ENCODE measurements around the gene AHRR.
"Not testable (repeated sequence)": the region's sequence is repeated elsewhere in the genome, so short reads cannot be mapped to it uniquely, and the experiment has no call there.

The AHRR gene

GRCh38 chr5:478369-478981, 157.0 kb downstream of the AHRR start:
- DNase-seq, result no peak

GRCh38 chr5:478982-479535, 157.5 kb downstream of the AHRR start:
- no peak for DNase-seq

- no peak for DNase-seq
Observed at GRCh38 chr5:479566-480319, 158.2 kb downstream of the AHRR start.

- DNase-seq, result no peak
Observed at GRCh38 chr5:481347-481746, 159.8 kb downstream of the AHRR start.

- no peak for DNase-seq
Observed at GRCh38 chr5:482021-482420, 160.5 kb downstream of the AHRR start.

GRCh38 chr5:482506-482905, 161.0 kb downstream of the AHRR start:
- DNase-seq, result no peak

- DNase-seq, result no peak
Observed at GRCh38 chr5:483011-483410, 161.5 kb downstream of the AHRR start.

GRCh38 chr5:483434-484140, 162.1 kb downstream of the AHRR start:
- no peak for DNase-seq

GRCh38 chr5:484556-484955, 163.0 kb downstream of the AHRR start:
- DNase-seq, result no peak

GRCh38 chr5:485113-485945, 163.8 kb downstream of the AHRR start:
- DNase-seq, result no peak

GRCh38 chr5:485946-486491, 164.5 kb downstream of the AHRR start:
- no peak for DNase-seq

GRCh38 chr5:486597-486996, 165.1 kb downstream of the AHRR start:
- not testable (repeated sequence) for DNase-seq
